ENCODE data around the gene ANXA6.

DNA sequence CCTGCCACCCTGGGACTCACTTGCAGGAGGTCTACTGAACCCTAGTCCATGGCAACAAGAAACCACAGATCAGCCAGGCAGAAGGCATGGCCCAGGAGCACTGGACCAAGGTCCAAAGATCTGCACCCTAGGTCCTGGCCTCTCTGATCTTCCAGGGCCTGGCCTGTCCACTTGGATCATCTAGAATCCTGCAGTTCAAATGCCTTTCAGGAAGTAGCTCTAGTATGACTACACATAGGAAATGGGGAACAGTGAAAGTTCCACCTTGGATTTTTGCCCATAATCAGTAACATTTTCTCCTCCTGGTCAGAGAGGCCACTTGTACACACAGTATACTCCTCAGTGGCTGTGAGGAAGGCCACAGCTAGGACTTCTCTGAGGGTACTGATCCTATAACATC, 11.5 kb downstream of the ANXA6 start:
- TF ChIP-seq GATA2 (IDR thresholded peaks at IDR 0.05; ENCODE audit: low read depth, low read length) (no peak), GATA3 (IDR thresholded peaks at IDR 0.05; ENCODE audit: low read depth, low read length) (no peak)
